GM23338 (cell line): ENCODE data around the gene SDE2. TPM values are rescaled to one million over a fixed set of nuclear protein-coding genes. Genes with fewer than 3 reads are reported as not detected.
"Not testable (repeated sequence)": the region's sequence is repeated elsewhere in the genome, so short reads cannot be mapped to it uniquely, and the experiment has no call there.

Experiments used
- ATAC-seq: fragments of 200-7000 bp; cut with Tn5 transposase; 3 replicates; pipeline ENCODE4 v1.9.1; 2020
- DNase-seq: peaks from one replicate; pipeline ENCODE4 v3.0.0-alpha.2; 2015; ENCODE audit warnings: low spot score
- H2AFZ ChIP-seq: fragments of 200-600 bp; sonication (generic); 2 replicates; pipeline ENCODE4 v1.8.0; 2016; ENCODE audit warnings: antibody characterized with exemption, mild to moderate bottlenecking, moderate library complexity
- H3F3A ChIP-seq: fragments of 200-600 bp; sonication (generic); replicated peaks from 2 replicates; pipeline ENCODE4 v1.8.0; 2017; ENCODE audit warnings: antibody characterized with exemption, mixed run types, low read depth
- H3K27ac ChIP-seq: fragments of 200-600 bp; sonication (generic); 2 replicates; pipeline ENCODE4 v1.6.1; 2016; ENCODE audit warnings: low read depth
- H3K27me3 ChIP-seq: fragments of 200-600 bp; sonication (generic); 2 replicates; pipeline ENCODE4 v1.8.0; 2016; ENCODE audit warnings: mild to moderate bottlenecking, mixed run types, moderate library complexity; ENCODE audit not compliant: insufficient read depth
- H3K36me3 ChIP-seq: fragments of 200-600 bp; sonication (generic); 2 replicates; pipeline ENCODE4 v1.8.0; 2016; ENCODE audit warnings: mild to moderate bottlenecking; ENCODE audit not compliant: insufficient read depth
- H3K4me1 ChIP-seq: fragments of 200-600 bp; sonication (generic); 2 replicates; pipeline ENCODE4 v1.8.0; 2016; ENCODE audit warnings: mild to moderate bottlenecking, moderate library complexity; ENCODE audit not compliant: insufficient read depth
- H3K4me2 ChIP-seq: fragments of 200-600 bp; sonication (generic); 2 replicates; pipeline ENCODE4 v1.7.1; 2017; ENCODE audit warnings: mixed run types
- H3K4me3 ChIP-seq: fragments of 200-600 bp; sonication (generic); 2 replicates; pipeline ENCODE4 v1.6.1; 2016; ENCODE audit warnings: mixed run types
- H3K79me2 ChIP-seq: fragments of 200-600 bp; sonication (generic); replicated peaks from 2 replicates; pipeline ENCODE4 v1.8.0; 2017; ENCODE audit warnings: mild to moderate bottlenecking; ENCODE audit not compliant: insufficient read depth
- H3K9me2 ChIP-seq: fragments of 200-600 bp; sonication (generic); 2 replicates; pipeline ENCODE4 v1.8.0; 2017; ENCODE audit not compliant: insufficient read depth
- H4K20me1 ChIP-seq: fragments of 200-600 bp; sonication (generic); replicated peaks from 2 replicates; pipeline ENCODE4 v1.8.0; 2017; ENCODE audit warnings: mild to moderate bottlenecking; ENCODE audit not compliant: insufficient read depth
- H3K27ac Mint-ChIP-seq: 2 replicates; pipeline ENCODE4 v1.8.0; 2020; ENCODE audit warnings: inconsistent platforms, mild to moderate bottlenecking, moderate library complexity, mixed read lengths
- H3K27me3 Mint-ChIP-seq: 3 replicates; pipeline ENCODE4 v1.8.0; 2022; ENCODE audit warnings: low read depth, mild to moderate bottlenecking, moderate library complexity, mixed read lengths, inconsistent platforms; ENCODE audit not compliant: insufficient read depth, poor library complexity
- H3K36me3 Mint-ChIP-seq: 3 replicates; pipeline ENCODE4 v1.8.0; 2021; ENCODE audit warnings: low read depth, mild to moderate bottlenecking, inconsistent platforms, moderate library complexity, mixed read lengths
- H3K4me1 Mint-ChIP-seq: 3 replicates; pipeline ENCODE4 v1.8.0; 2020; ENCODE audit warnings: mild to moderate bottlenecking, inconsistent platforms, mixed read lengths
- H3K4me3 Mint-ChIP-seq: 3 replicates; pipeline ENCODE4 v1.8.0; 2021; ENCODE audit warnings: moderate library complexity, mild to moderate bottlenecking, inconsistent platforms, mixed read lengths
- H3K9me3 Mint-ChIP-seq: 3 replicates; pipeline ENCODE4 v1.8.0; 2020; ENCODE audit warnings: moderate library complexity, mild to moderate bottlenecking, inconsistent platforms, mixed read lengths
- JUNB ChIP-seq: IDR thresholded peaks from one replicate; pipeline ENCODE4 v1.6.1; 2016; ENCODE audit warnings: antibody characterized with exemption; ENCODE audit not compliant: unreplicated experiment
- polyA plus RNA-seq: library from polyadenylated mRNA; unstranded; fragments of >200 nt; fragmentation: Nextera tagmentation; extraction: Ambion mirVana; gene quantifications from 2 replicates; pipeline ENCODE4 v1.2.1, GENCODE V29; 2016
- total RNA-seq: library from RNA; depleted of rRNA; stranded (reverse); fragments of >200 nt; shearing (Covaris generic); gene quantifications from 2 replicates; pipeline ENCODE4 v1.2.3, GENCODE V29; 2014
- TF ChIP-seq, protein P1 (sequence below): IDR thresholded peaks from 2 replicates; pipeline ENCODE4 v1.6.1; 2016; ENCODE audit warnings: antibody characterized with exemption
- TF ChIP-seq, protein P2 (sequence below), 2 experiments: fragments of 200-600 bp in 1 of 2; sonication (generic) in 1 of 2; conservative IDR thresholded peaks; 2 replicates each; pipeline versions ENCODE4 v1.5.1 to v1.6.1; 2016 to 2017; ENCODE audit warnings: antibody characterized with exemption in 2 of 2, low read depth in 2 of 2, mild to moderate bottlenecking in 2 of 2, moderate library complexity in 1 of 2
- TF ChIP-seq, protein P3 (sequence below): fragments of 250-450 bp; sonication (Bioruptor Pico); IDR thresholded peaks from 2 replicates; pipeline ENCODE4 v1.5.0; 2020; ENCODE audit warnings: mild to moderate bottlenecking, moderate library complexity

Gene SDE2
- total and polyA plus RNA-seq, 2 experiments from 2014 or later: 10.6 to 26.9 TPM

DNA sequence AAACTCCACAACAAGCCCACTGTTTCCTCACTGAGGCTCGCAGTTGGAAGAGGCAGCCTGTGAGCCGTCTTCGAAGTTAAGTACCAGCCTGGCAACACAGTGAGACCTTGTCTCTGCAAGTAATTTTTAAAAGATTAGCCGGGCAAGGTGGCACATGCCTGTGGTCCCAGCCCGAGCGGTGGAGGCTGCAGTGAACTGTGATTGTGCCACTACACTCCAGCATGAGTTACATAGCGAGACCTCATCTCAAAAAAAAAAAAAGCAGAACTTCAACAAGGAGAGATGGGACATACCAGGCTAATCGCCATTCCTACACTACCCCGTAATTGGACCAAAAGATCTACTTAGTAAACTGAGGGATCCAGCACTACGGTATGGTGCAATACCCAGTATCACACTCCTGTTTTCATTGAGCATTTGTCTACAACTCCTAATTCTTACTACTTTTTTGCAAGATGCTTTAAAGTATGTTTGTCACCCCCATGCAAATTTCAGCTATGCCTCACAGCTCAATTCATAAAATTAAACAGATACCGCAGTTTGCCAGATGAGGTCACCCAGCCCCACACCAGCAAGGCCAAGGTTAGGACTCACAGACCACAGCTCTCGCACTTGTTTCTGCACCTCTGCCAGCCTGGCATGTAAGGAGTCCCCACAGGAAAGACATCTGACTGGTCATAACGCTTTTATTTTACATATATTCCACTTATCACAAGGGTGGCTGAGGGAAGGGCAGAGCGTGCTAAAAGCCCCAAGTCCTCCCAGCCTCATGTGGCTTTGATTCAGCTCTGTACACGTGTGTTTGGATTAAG, 21.0 kb downstream of the SDE2 start:
- Mint-ChIP-seq H3K27ac (no peak overlapping the region), H3K4me1 (no peaks in the 10 kb centered on the region; the same call in 2 of the 3 replicates), H3K4me3 (no peak overlapping the region), H3K9me3 (peaks cover 9% of the 10 kb centered on the region), H3K36me3 (peaks cover 58% of the 10 kb centered on the region), H3K27me3 (peaks cover 12% of the 10 kb centered on the region)
- Histone ChIP-seq H3K27ac (0 out of 2 replicates have a peak overlapping the region, but pooled peaks have one; percentile 50), H3K9me2 (no peaks in the 10 kb centered on the region), H3K36me3 (peaks cover 25% of the 10 kb centered on the region), H3K4me2 (no peak overlapping the region), H2AFZ (no peak overlapping the region), H3K27me3 (no peaks in the 10 kb centered on the region), H3F3A (peaks cover 6% of the 10 kb centered on the region; the same call in 1 of the 2 replicates), H3K79me2 (no peaks in the 10 kb centered on the region), H4K20me1 (no peaks in the 10 kb centered on the region), H3K4me1 (no peaks in the 10 kb centered on the region), H3K4me3 (no peak overlapping the region)
- ATAC-seq (no peak), DNase-seq (no peak)
- TF ChIP-seq, protein P1, sequence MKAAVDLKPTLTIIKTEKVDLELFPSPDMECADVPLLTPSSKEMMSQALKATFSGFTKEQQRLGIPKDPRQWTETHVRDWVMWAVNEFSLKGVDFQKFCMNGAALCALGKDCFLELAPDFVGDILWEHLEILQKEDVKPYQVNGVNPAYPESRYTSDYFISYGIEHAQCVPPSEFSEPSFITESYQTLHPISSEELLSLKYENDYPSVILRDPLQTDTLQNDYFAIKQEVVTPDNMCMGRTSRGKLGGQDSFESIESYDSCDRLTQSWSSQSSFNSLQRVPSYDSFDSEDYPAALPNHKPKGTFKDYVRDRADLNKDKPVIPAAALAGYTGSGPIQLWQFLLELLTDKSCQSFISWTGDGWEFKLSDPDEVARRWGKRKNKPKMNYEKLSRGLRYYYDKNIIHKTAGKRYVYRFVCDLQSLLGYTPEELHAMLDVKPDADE: no peak
- TF ChIP-seq, protein P2, sequence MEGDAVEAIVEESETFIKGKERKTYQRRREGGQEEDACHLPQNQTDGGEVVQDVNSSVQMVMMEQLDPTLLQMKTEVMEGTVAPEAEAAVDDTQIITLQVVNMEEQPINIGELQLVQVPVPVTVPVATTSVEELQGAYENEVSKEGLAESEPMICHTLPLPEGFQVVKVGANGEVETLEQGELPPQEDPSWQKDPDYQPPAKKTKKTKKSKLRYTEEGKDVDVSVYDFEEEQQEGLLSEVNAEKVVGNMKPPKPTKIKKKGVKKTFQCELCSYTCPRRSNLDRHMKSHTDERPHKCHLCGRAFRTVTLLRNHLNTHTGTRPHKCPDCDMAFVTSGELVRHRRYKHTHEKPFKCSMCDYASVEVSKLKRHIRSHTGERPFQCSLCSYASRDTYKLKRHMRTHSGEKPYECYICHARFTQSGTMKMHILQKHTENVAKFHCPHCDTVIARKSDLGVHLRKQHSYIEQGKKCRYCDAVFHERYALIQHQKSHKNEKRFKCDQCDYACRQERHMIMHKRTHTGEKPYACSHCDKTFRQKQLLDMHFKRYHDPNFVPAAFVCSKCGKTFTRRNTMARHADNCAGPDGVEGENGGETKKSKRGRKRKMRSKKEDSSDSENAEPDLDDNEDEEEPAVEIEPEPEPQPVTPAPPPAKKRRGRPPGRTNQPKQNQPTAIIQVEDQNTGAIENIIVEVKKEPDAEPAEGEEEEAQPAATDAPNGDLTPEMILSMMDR (conservative IDR thresholded peaks at IDR 0.05; ENCODE audit: low read depth in 2 of 2): peak in 1 of 2 experiments; percentile 22; a peak in 1 of 4 replicates

DNA sequence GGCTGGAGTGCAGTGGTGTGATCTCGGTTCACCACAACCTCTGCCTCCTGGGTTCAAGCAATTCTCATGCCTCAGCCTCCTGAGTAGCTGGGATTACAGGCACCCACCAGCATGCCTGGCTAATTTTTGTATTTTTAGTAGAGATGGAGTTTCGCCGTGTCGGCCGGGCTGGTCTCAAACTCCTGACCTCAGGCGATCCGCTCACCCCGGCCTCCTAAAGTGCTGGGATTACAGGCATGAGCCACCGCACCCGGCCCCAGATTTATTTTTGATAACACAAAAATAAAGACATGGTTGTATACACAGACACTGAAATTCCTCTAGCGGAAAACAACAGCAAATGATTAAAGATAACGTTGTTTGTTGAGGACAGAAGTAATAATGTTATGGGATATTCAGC, 24.0 kb downstream of the SDE2 start:
- not testable (repeated sequence) for H4K20me1 ChIP-seq, H3K4me3 Mint-ChIP-seq, H3K36me3 ChIP-seq, H3F3A ChIP-seq, ATAC-seq, H3K4me1 Mint-ChIP-seq, H3K4me3 ChIP-seq, DNase-seq, H3K4me1 ChIP-seq, H3K79me2 ChIP-seq, H3K9me2 ChIP-seq, H3K27me3 ChIP-seq, H3K4me2 ChIP-seq, H3K27ac ChIP-seq, H2AFZ ChIP-seq, H3K27ac Mint-ChIP-seq
- Mint-ChIP-seq H3K27me3 (peaks cover 19% of the 10 kb centered on the region), H3K36me3 (peaks cover 37% of the 10 kb centered on the region), H3K9me3 (peaks cover 12% of the 10 kb centered on the region)

DNA sequence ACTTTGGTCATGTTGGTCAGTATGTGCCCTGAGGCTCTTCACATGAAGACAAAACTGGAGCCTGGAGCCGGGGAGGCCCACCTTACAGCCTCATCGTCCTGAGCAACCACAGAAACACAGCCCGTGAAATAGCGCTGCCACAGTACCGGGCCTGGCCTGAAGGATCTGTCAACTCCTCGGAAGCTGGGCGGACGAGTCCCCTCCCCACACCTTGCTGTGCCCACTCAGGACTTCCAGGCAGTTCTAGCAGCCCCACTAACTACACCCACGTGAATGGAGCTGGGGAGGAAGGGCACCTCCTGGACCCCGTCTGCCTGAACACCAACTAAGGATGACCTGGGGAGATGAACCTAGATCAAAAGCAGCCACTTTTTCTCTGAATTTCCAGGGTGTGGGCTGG, 24.7 kb downstream of the SDE2 start:
- Histone ChIP-seq H4K20me1 (no peaks in the 10 kb centered on the region), H3K9me2 (no peaks in the 10 kb centered on the region), H3K27ac (no peak overlapping the region), H2AFZ (no peak overlapping the region), H3K27me3 (no peaks in the 10 kb centered on the region), H3K36me3 (no peaks in the 10 kb centered on the region), H3K4me3 (no peak overlapping the region), H3K4me2 (no peak overlapping the region), H3F3A (peaks cover 6% of the 10 kb centered on the region; the same call in 1 of the 2 replicates), H3K79me2 (no peaks in the 10 kb centered on the region), H3K4me1 (no peaks in the 10 kb centered on the region)
- H3K9me3 Mint-ChIP-seq: peaks cover 12% of the 10 kb centered on the region
- peaks cover 30% of the 10 kb centered on the region for H3K36me3 Mint-ChIP-seq
- DNase-seq (no peak), ATAC-seq (no peak)
- H3K27ac Mint-ChIP-seq: no peak overlapping the region
- no peak overlapping the region for H3K4me3 Mint-ChIP-seq
- peaks cover 19% of the 10 kb centered on the region for H3K27me3 Mint-ChIP-seq
- H3K4me1 Mint-ChIP-seq: no peaks in the 10 kb centered on the region
- TF ChIP-seq, protein P1: no peak
- no peak for TF ChIP-seq JUNB
- TF ChIP-seq, protein P3, sequence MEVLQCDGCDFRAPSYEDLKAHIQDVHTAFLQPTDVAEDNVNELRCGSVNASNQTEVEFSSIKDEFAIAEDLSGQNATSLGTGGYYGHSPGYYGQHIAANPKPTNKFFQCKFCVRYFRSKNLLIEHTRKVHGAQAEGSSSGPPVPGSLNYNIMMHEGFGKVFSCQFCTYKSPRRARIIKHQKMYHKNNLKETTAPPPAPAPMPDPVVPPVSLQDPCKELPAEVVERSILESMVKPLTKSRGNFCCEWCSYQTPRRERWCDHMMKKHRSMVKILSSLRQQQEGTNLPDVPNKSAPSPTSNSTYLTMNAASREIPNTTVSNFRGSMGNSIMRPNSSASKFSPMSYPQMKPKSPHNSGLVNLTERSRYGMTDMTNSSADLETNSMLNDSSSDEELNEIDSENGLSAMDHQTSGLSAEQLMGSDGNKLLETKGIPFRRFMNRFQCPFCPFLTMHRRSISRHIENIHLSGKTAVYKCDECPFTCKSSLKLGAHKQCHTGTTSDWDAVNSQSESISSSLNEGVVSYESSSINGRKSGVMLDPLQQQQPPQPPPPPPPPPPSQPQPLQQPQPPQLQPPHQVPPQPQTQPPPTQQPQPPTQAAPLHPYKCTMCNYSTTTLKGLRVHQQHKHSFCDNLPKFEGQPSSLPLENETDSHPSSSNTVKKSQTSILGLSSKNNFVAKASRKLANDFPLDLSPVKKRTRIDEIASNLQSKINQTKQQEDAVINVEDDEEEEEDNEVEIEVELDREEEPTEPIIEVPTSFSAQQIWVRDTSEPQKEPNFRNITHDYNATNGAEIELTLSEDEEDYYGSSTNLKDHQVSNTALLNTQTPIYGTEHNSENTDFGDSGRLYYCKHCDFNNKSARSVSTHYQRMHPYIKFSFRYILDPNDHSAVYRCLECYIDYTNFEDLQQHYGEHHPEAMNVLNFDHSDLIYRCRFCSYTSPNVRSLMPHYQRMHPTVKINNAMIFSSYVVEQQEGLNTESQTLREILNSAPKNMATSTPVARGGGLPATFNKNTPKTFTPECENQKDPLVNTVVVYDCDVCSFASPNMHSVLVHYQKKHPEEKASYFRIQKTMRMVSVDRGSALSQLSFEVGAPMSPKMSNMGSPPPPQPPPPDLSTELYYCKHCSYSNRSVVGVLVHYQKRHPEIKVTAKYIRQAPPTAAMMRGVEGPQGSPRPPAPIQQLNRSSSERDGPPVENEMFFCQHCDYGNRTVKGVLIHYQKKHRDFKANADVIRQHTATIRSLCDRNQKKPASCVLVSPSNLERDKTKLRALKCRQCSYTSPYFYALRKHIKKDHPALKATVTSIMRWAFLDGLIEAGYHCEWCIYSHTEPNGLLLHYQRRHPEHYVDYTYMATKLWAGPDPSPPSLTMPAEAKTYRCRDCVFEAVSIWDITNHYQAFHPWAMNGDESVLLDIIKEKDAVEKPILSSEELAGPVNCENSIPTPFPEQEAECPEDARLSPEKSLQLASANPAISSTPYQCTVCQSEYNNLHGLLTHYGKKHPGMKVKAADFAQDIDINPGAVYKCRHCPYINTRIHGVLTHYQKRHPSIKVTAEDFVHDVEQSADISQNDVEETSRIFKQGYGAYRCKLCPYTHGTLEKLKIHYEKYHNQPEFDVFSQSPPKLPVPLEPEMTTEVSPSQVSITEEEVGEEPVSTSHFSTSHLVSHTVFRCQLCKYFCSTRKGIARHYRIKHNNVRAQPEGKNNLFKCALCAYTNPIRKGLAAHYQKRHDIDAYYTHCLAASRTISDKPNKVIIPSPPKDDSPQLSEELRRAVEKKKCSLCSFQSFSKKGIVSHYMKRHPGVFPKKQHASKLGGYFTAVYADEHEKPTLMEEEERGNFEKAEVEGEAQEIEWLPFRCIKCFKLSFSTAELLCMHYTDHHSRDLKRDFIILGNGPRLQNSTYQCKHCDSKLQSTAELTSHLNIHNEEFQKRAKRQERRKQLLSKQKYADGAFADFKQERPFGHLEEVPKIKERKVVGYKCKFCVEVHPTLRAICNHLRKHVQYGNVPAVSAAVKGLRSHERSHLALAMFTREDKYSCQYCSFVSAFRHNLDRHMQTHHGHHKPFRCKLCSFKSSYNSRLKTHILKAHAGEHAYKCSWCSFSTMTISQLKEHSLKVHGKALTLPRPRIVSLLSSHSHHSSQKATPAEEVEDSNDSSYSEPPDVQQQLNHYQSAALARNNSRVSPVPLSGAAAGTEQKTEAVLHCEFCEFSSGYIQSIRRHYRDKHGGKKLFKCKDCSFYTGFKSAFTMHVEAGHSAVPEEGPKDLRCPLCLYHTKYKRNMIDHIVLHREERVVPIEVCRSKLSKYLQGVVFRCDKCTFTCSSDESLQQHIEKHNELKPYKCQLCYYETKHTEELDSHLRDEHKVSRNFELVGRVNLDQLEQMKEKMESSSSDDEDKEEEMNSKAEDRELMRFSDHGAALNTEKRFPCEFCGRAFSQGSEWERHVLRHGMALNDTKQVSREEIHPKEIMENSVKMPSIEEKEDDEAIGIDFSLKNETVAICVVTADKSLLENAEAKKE (CRISPR knock-in tag): no peak
